GM23338 (cell line): Measurements from ENCODE around the gene HES3. TPM values are rescaled to one million over a fixed set of nuclear protein-coding genes. Genes with fewer than 3 reads are reported as not detected.

Experiments
- ATAC-seq: fragments of 200-7000 bp; cut with Tn5 transposase; 3 replicates; pipeline ENCODE4 v1.9.1; 2020
- DNase-seq: peaks from one replicate; pipeline ENCODE4 v3.0.0-alpha.2; 2015; ENCODE audit warnings: low spot score
- H2AFZ ChIP-seq: fragments of 200-600 bp; sonication (generic); 2 replicates; pipeline ENCODE4 v1.8.0; 2016; ENCODE audit warnings: antibody characterized with exemption, mild to moderate bottlenecking, moderate library complexity
- H3F3A ChIP-seq: fragments of 200-600 bp; sonication (generic); replicated peaks from 2 replicates; pipeline ENCODE4 v1.8.0; 2017; ENCODE audit warnings: antibody characterized with exemption, mixed run types, low read depth
- H3K27ac ChIP-seq: fragments of 200-600 bp; sonication (generic); 2 replicates; pipeline ENCODE4 v1.6.1; 2016; ENCODE audit warnings: low read depth
- H3K27me3 ChIP-seq: fragments of 200-600 bp; sonication (generic); 2 replicates; pipeline ENCODE4 v1.8.0; 2016; ENCODE audit warnings: mild to moderate bottlenecking, mixed run types, moderate library complexity; ENCODE audit not compliant: insufficient read depth
- H3K36me3 ChIP-seq: fragments of 200-600 bp; sonication (generic); 2 replicates; pipeline ENCODE4 v1.8.0; 2016; ENCODE audit warnings: mild to moderate bottlenecking; ENCODE audit not compliant: insufficient read depth
- H3K4me1 ChIP-seq: fragments of 200-600 bp; sonication (generic); 2 replicates; pipeline ENCODE4 v1.8.0; 2016; ENCODE audit warnings: mild to moderate bottlenecking, moderate library complexity; ENCODE audit not compliant: insufficient read depth
- H3K4me2 ChIP-seq: fragments of 200-600 bp; sonication (generic); 2 replicates; pipeline ENCODE4 v1.7.1; 2017; ENCODE audit warnings: mixed run types
- H3K4me3 ChIP-seq: fragments of 200-600 bp; sonication (generic); 2 replicates; pipeline ENCODE4 v1.6.1; 2016; ENCODE audit warnings: mixed run types
- H3K79me2 ChIP-seq: fragments of 200-600 bp; sonication (generic); replicated peaks from 2 replicates; pipeline ENCODE4 v1.8.0; 2017; ENCODE audit warnings: mild to moderate bottlenecking; ENCODE audit not compliant: insufficient read depth
- H3K9me2 ChIP-seq: fragments of 200-600 bp; sonication (generic); 2 replicates; pipeline ENCODE4 v1.8.0; 2017; ENCODE audit not compliant: insufficient read depth
- H4K20me1 ChIP-seq: fragments of 200-600 bp; sonication (generic); replicated peaks from 2 replicates; pipeline ENCODE4 v1.8.0; 2017; ENCODE audit warnings: mild to moderate bottlenecking; ENCODE audit not compliant: insufficient read depth
- H3K27ac Mint-ChIP-seq: 2 replicates; pipeline ENCODE4 v1.8.0; 2020; ENCODE audit warnings: inconsistent platforms, mild to moderate bottlenecking, moderate library complexity, mixed read lengths
- H3K27me3 Mint-ChIP-seq: 3 replicates; pipeline ENCODE4 v1.8.0; 2022; ENCODE audit warnings: low read depth, mild to moderate bottlenecking, moderate library complexity, mixed read lengths, inconsistent platforms; ENCODE audit not compliant: insufficient read depth, poor library complexity
- H3K36me3 Mint-ChIP-seq: 3 replicates; pipeline ENCODE4 v1.8.0; 2021; ENCODE audit warnings: low read depth, mild to moderate bottlenecking, inconsistent platforms, moderate library complexity, mixed read lengths
- H3K4me1 Mint-ChIP-seq: 3 replicates; pipeline ENCODE4 v1.8.0; 2020; ENCODE audit warnings: mild to moderate bottlenecking, inconsistent platforms, mixed read lengths
- H3K4me3 Mint-ChIP-seq: 3 replicates; pipeline ENCODE4 v1.8.0; 2021; ENCODE audit warnings: moderate library complexity, mild to moderate bottlenecking, inconsistent platforms, mixed read lengths
- H3K9me3 Mint-ChIP-seq: 3 replicates; pipeline ENCODE4 v1.8.0; 2020; ENCODE audit warnings: moderate library complexity, mild to moderate bottlenecking, inconsistent platforms, mixed read lengths
- CREB1 ChIP-seq: fragments of 250-450 bp; sonication (Bioruptor Pico); IDR thresholded peaks from 2 replicates; pipeline ENCODE4 v1.5.0; 2020; ENCODE audit warnings: low read depth, mild to moderate bottlenecking, moderate library complexity
- EZH2 ChIP-seq: fragments of 200-600 bp; sonication (generic); IDR thresholded peaks from one replicate; pipeline ENCODE4 v1.8.0; 2017; ENCODE audit warnings: antibody characterized with exemption, mild to moderate bottlenecking, low read depth; ENCODE audit not compliant: unreplicated experiment
- EZH2phosphoT487 ChIP-seq: fragments of 200-600 bp; sonication (generic); IDR thresholded peaks from one replicate; pipeline ENCODE4 v1.8.1; 2018; ENCODE audit warnings: antibody characterized with exemption; ENCODE audit not compliant: unreplicated experiment
- JUNB ChIP-seq: IDR thresholded peaks from one replicate; pipeline ENCODE4 v1.6.1; 2016; ENCODE audit warnings: antibody characterized with exemption; ENCODE audit not compliant: unreplicated experiment
- NANOG ChIP-seq: IDR thresholded peaks from 2 replicates; pipeline ENCODE4 v1.6.1; 2016; ENCODE audit warnings: antibody characterized with exemption, borderline replicate concordance
- POLR2AphosphoS5 ChIP-seq: IDR thresholded peaks from 2 replicates; pipeline ENCODE4 v1.6.1; 2016; ENCODE audit warnings: antibody characterized with exemption, low read depth
- STAT1 ChIP-seq: IDR thresholded peaks from one replicate; pipeline ENCODE4 v1.6.1; 2016; ENCODE audit warnings: antibody characterized with exemption; ENCODE audit not compliant: unreplicated experiment
- ZNF114 ChIP-seq: fragments of 250-450 bp; sonication (Bioruptor Pico); IDR thresholded peaks from 2 replicates; pipeline ENCODE4 v1.5.0; 2020; ENCODE audit warnings: mild to moderate bottlenecking, moderate library complexity
- ZNF331 ChIP-seq: fragments of 250-450 bp; sonication (Bioruptor Pico); IDR thresholded peaks from 2 replicates; pipeline ENCODE4 v1.5.0; 2020; ENCODE audit warnings: low read depth, mild to moderate bottlenecking, moderate library complexity
- polyA plus RNA-seq: library from polyadenylated mRNA; unstranded; fragments of >200 nt; fragmentation: Nextera tagmentation; extraction: Ambion mirVana; gene quantifications from 2 replicates; pipeline ENCODE4 v1.2.1, GENCODE V29; 2016
- total RNA-seq: library from RNA; depleted of rRNA; stranded (reverse); fragments of >200 nt; shearing (Covaris generic); gene quantifications from 2 replicates; pipeline ENCODE4 v1.2.3, GENCODE V29; 2014
- TF ChIP-seq, protein P1 (sequence below): fragments of 250-450 bp; sonication (Bioruptor Pico); IDR thresholded peaks from 2 replicates; pipeline ENCODE4 v1.5.0; 2020; ENCODE audit warnings: mild to moderate bottlenecking, moderate library complexity
- TF ChIP-seq, protein P2 (sequence below): IDR thresholded peaks from one replicate; pipeline ENCODE4 v1.6.1; 2018; ENCODE audit warnings: antibody characterized with exemption; ENCODE audit not compliant: unreplicated experiment
- TF ChIP-seq, protein P3 (sequence below): IDR thresholded peaks from 2 replicates; pipeline ENCODE4 v1.6.1; 2016; ENCODE audit warnings: antibody characterized with exemption

Gene HES3
- total and polyA plus RNA-seq, 2 experiments from 2014 or later: 7.1 to 50.4 TPM

DNA sequence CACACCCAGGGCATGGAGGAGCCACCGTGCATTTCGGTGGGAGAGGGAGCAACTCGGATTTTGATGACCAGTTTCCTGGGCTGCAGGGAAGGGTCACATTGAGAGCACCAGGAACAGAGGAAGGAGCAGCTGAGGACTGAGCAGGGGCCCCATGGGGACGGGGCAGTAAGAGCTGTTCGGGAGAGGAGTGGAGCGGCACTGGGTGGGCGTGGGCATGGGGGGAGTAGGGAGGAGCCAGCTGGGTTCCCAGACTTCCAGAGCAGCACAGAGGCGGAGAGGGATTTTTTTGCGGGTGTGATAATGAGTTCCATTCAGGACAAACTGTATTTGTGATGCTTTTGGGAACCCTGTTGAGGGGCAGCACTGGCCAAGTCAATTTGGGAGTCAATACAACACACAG, 34.3 kb downstream of the HES3 start:
- no peaks in the 10 kb centered on the region; the same call in 1 of the 2 replicates for H4K20me1 ChIP-seq
- no peak overlapping the region for H3K4me2 ChIP-seq
- no peaks in the 10 kb centered on the region for H3K9me2 ChIP-seq
- no peaks in the 10 kb centered on the region for H3F3A ChIP-seq
- H3K4me1 ChIP-seq: peaks cover under 1% of the 10 kb centered on the region; the same call in 1 of the 2 replicates
- ATAC-seq (no peak), DNase-seq (no peak)
- no peaks in the 10 kb centered on the region for H3K27me3 ChIP-seq
- H3K27ac ChIP-seq: no peak overlapping the region
- H3K9me3 Mint-ChIP-seq: no peaks in the 10 kb centered on the region
- peaks cover 14% of the 10 kb centered on the region for H3K27me3 Mint-ChIP-seq
- peaks cover 4% of the 10 kb centered on the region; the same call in 1 of the 3 replicates for H3K36me3 Mint-ChIP-seq
- H3K36me3 ChIP-seq: no peaks in the 10 kb centered on the region
- no peak overlapping the region for H3K27ac Mint-ChIP-seq
- no peak overlapping the region for H2AFZ ChIP-seq
- TF ChIP-seq POLR2AphosphoS5 (no peak), ZNF114 (CRISPR knock-in tag) (no peak), STAT1 (no peak), ZNF331 (CRISPR knock-in tag) (no peak), NANOG (no peak), JUNB (no peak), CREB1 (CRISPR knock-in tag) (no peak), EZH2phosphoT487 (no peak), EZH2 (no peak)
- TF ChIP-seq, protein P1, sequence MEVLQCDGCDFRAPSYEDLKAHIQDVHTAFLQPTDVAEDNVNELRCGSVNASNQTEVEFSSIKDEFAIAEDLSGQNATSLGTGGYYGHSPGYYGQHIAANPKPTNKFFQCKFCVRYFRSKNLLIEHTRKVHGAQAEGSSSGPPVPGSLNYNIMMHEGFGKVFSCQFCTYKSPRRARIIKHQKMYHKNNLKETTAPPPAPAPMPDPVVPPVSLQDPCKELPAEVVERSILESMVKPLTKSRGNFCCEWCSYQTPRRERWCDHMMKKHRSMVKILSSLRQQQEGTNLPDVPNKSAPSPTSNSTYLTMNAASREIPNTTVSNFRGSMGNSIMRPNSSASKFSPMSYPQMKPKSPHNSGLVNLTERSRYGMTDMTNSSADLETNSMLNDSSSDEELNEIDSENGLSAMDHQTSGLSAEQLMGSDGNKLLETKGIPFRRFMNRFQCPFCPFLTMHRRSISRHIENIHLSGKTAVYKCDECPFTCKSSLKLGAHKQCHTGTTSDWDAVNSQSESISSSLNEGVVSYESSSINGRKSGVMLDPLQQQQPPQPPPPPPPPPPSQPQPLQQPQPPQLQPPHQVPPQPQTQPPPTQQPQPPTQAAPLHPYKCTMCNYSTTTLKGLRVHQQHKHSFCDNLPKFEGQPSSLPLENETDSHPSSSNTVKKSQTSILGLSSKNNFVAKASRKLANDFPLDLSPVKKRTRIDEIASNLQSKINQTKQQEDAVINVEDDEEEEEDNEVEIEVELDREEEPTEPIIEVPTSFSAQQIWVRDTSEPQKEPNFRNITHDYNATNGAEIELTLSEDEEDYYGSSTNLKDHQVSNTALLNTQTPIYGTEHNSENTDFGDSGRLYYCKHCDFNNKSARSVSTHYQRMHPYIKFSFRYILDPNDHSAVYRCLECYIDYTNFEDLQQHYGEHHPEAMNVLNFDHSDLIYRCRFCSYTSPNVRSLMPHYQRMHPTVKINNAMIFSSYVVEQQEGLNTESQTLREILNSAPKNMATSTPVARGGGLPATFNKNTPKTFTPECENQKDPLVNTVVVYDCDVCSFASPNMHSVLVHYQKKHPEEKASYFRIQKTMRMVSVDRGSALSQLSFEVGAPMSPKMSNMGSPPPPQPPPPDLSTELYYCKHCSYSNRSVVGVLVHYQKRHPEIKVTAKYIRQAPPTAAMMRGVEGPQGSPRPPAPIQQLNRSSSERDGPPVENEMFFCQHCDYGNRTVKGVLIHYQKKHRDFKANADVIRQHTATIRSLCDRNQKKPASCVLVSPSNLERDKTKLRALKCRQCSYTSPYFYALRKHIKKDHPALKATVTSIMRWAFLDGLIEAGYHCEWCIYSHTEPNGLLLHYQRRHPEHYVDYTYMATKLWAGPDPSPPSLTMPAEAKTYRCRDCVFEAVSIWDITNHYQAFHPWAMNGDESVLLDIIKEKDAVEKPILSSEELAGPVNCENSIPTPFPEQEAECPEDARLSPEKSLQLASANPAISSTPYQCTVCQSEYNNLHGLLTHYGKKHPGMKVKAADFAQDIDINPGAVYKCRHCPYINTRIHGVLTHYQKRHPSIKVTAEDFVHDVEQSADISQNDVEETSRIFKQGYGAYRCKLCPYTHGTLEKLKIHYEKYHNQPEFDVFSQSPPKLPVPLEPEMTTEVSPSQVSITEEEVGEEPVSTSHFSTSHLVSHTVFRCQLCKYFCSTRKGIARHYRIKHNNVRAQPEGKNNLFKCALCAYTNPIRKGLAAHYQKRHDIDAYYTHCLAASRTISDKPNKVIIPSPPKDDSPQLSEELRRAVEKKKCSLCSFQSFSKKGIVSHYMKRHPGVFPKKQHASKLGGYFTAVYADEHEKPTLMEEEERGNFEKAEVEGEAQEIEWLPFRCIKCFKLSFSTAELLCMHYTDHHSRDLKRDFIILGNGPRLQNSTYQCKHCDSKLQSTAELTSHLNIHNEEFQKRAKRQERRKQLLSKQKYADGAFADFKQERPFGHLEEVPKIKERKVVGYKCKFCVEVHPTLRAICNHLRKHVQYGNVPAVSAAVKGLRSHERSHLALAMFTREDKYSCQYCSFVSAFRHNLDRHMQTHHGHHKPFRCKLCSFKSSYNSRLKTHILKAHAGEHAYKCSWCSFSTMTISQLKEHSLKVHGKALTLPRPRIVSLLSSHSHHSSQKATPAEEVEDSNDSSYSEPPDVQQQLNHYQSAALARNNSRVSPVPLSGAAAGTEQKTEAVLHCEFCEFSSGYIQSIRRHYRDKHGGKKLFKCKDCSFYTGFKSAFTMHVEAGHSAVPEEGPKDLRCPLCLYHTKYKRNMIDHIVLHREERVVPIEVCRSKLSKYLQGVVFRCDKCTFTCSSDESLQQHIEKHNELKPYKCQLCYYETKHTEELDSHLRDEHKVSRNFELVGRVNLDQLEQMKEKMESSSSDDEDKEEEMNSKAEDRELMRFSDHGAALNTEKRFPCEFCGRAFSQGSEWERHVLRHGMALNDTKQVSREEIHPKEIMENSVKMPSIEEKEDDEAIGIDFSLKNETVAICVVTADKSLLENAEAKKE (CRISPR knock-in tag): no peak
- TF ChIP-seq, protein P2, sequence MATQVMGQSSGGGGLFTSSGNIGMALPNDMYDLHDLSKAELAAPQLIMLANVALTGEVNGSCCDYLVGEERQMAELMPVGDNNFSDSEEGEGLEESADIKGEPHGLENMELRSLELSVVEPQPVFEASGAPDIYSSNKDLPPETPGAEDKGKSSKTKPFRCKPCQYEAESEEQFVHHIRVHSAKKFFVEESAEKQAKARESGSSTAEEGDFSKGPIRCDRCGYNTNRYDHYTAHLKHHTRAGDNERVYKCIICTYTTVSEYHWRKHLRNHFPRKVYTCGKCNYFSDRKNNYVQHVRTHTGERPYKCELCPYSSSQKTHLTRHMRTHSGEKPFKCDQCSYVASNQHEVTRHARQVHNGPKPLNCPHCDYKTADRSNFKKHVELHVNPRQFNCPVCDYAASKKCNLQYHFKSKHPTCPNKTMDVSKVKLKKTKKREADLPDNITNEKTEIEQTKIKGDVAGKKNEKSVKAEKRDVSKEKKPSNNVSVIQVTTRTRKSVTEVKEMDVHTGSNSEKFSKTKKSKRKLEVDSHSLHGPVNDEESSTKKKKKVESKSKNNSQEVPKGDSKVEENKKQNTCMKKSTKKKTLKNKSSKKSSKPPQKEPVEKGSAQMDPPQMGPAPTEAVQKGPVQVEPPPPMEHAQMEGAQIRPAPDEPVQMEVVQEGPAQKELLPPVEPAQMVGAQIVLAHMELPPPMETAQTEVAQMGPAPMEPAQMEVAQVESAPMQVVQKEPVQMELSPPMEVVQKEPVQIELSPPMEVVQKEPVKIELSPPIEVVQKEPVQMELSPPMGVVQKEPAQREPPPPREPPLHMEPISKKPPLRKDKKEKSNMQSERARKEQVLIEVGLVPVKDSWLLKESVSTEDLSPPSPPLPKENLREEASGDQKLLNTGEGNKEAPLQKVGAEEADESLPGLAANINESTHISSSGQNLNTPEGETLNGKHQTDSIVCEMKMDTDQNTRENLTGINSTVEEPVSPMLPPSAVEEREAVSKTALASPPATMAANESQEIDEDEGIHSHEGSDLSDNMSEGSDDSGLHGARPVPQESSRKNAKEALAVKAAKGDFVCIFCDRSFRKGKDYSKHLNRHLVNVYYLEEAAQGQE: no peak
- TF ChIP-seq, protein P3, sequence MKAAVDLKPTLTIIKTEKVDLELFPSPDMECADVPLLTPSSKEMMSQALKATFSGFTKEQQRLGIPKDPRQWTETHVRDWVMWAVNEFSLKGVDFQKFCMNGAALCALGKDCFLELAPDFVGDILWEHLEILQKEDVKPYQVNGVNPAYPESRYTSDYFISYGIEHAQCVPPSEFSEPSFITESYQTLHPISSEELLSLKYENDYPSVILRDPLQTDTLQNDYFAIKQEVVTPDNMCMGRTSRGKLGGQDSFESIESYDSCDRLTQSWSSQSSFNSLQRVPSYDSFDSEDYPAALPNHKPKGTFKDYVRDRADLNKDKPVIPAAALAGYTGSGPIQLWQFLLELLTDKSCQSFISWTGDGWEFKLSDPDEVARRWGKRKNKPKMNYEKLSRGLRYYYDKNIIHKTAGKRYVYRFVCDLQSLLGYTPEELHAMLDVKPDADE: no peak
- no peaks in the 10 kb centered on the region for H3K79me2 ChIP-seq
- no peak overlapping the region for H3K4me3 Mint-ChIP-seq
- no peak overlapping the region for H3K4me3 ChIP-seq
- H3K4me1 Mint-ChIP-seq: peaks cover 22% of the 10 kb centered on the region
